GM13977 (cell line): ENCODE results near the gene RNF26.

Experiments used
- DNase-seq: peaks from one replicate; pipeline ENCODE4 v3.0.0; 2012; ENCODE audit warnings: low spot score
- CTCF ChIP-seq: IDR thresholded peaks from 2 replicates; pipeline ENCODE4 v1.5.1; 2012; ENCODE audit warnings: mild to moderate bottlenecking, control low read depth; ENCODE audit not compliant: insufficient read depth; ENCODE audit errors: extremely low read depth, missing control alignments
- in situ Hi-C: fragments of 300-500 bp; cut with MboI; formaldehyde crosslinking; loops from one replicate; pipeline ENCODE4 v1.12.0; 2022; ENCODE audit warnings: low sequenced_read_pairs, low pct_unique_long_range_greater_than_20kb, mixed read lengths, inconsistent platforms; ENCODE audit not compliant: unreplicated experiment

Gene RNF26

GRCh38 chr11:119342362-119343130 is 8.2 kb downstream of the RNF26 start:
- DNase-seq, result no peak
- no peak for TF ChIP-seq CTCF
- in situ Hi-C loops, result no loop called here

- in situ Hi-C loops, result no loop called here
- no peak for TF ChIP-seq CTCF
- DNase-seq, result no peak
Observed at GRCh38 chr11:119343726-119344125, 9.4 kb downstream of the RNF26 start.

GRCh38 chr11:119344291-119345010 is 10.1 kb downstream of the RNF26 start:
- DNase-seq, result no peak
- no peak for TF ChIP-seq CTCF
- in situ Hi-C loops, result no loop called here

- no peak for DNase-seq
- in situ Hi-C loops, result no loop called here
- no peak for TF ChIP-seq CTCF
Observed at GRCh38 chr11:119345685-119346084, 11.4 kb downstream of the RNF26 start.

GRCh38 chr11:119346605-119347004 is 12.3 kb downstream of the RNF26 start, which contains the start of gene MFRP:
Gene MFRP (minus strand): TSS chr11:119346705. CDS start chr11:119346513, 192 bp downstream.
- in situ Hi-C loops, result no loop called here
- DNase-seq, result no peak
- TF ChIP-seq CTCF, result no peak

- TF ChIP-seq CTCF, result no peak
- no peak for DNase-seq
- in situ Hi-C loops, result no loop called here
Observed at GRCh38 chr11:119347242-119347641, 12.9 kb downstream of the RNF26 start.
